Upper lobe of right lung (tissue), 1 donor: ENCODE results near the gene NF1. TPM values are rescaled to one million over a fixed set of nuclear protein-coding genes. Genes with fewer than 3 reads are reported as not detected.

Experiments used
- ATAC-seq: fragments of 200-7000 bp; cut with Tn5 transposase; one replicate; pipeline ENCODE4 v1.9.1; 2020; ENCODE audit warnings: mild to moderate bottlenecking, moderate library complexity
- DNase-seq: peaks from one replicate; pipeline ENCODE4 v3.0.0-alpha.2; 2020
- H3K27ac ChIP-seq: fragments of 200-600 bp; one replicate; pipeline ENCODE4 v1.8.0; 2022
- H3K27me3 ChIP-seq: fragments of 200-600 bp; one replicate; pipeline ENCODE4 v1.8.0; 2022; ENCODE audit warnings: mild to moderate bottlenecking
- H3K36me3 ChIP-seq: fragments of 200-600 bp; one replicate; pipeline ENCODE4 v1.8.0; 2022
- H3K4me1 ChIP-seq: fragments of 200-600 bp; one replicate; pipeline ENCODE4 v1.8.0; 2022
- H3K4me3 ChIP-seq: fragments of 200-600 bp; one replicate; pipeline ENCODE4 v1.8.0; 2022; ENCODE audit warnings: mild to moderate bottlenecking
- H3K9me3 ChIP-seq: fragments of 200-600 bp; one replicate; pipeline ENCODE4 v1.8.0; 2022
- CTCF ChIP-seq: fragments of 200-600 bp; IDR thresholded peaks from one replicate; pipeline ENCODE4 v1.8.0; 2022; ENCODE audit warnings: antibody characterized with exemption
- intact Hi-C: fragments of 100-400 bp; cut with DNase I; formaldehyde crosslinking; loops from one replicate; pipeline ENCODE4 v1.11.0; 2022
- total RNA-seq: library from RNA; stranded (reverse); fragmentation: NEBNext Ultra II Directional; extraction: Animal tissue kit (Norgen Biotek cat#: 25700); gene quantifications from one replicate; pipeline ENCODE4 v1.2.1, GENCODE V29; 2021
- donor health status: DM: no; HTN: yes; CAD: no; lungs with severe emphysema.

Gene NF1
- total RNA-seq, 1 donor from 2014 or later: 61.6 TPM

GRCh38 chr17:31321966-31322365 is 227.2 kb downstream of the NF1 start:
- intact Hi-C loops: no loop called here
- H3K27ac ChIP-seq: peak overlapping the region; percentile 68
- TF ChIP-seq CTCF: no peak

GRCh38 chr17:31323551-31323950 is 228.8 kb downstream of the NF1 start:
- no peak for TF ChIP-seq CTCF
- no peak overlapping the region for H3K27ac ChIP-seq
- H3K9me3 ChIP-seq: no peaks in the 10 kb centered on the region
- peaks cover 26% of the 10 kb centered on the region for H3K36me3 ChIP-seq
- ATAC-seq (no peak), DNase-seq (no peak)
- intact Hi-C loops: no loop called here
- H3K4me1 ChIP-seq: no peaks in the 10 kb centered on the region
- H3K27me3 ChIP-seq: no peaks in the 10 kb centered on the region
- no peak overlapping the region for H3K4me3 ChIP-seq

More at GRCh38 chr17:31321966-31322365, 227.2 kb downstream of the NF1 start:
- H3K4me1 ChIP-seq: peaks cover 8% of the 10 kb centered on the region
- DNase-seq (no peak), ATAC-seq (no peak)
- no peak overlapping the region for H3K4me3 ChIP-seq
- no peaks in the 10 kb centered on the region for H3K9me3 ChIP-seq
- H3K36me3 ChIP-seq: peaks cover 12% of the 10 kb centered on the region
- H3K27me3 ChIP-seq: no peaks in the 10 kb centered on the region

- no peaks in the 10 kb centered on the region for H3K27me3 ChIP-seq
- TF ChIP-seq CTCF: no peak
- H3K4me3 ChIP-seq: no peak overlapping the region
- DNase-seq (no peak), ATAC-seq (no peak)
- H3K9me3 ChIP-seq: no peaks in the 10 kb centered on the region
- no peak overlapping the region for H3K27ac ChIP-seq
- H3K4me1 ChIP-seq: no peaks in the 10 kb centered on the region
- H3K36me3 ChIP-seq: peaks cover 27% of the 10 kb centered on the region
- intact Hi-C loops: no loop called here
Measured at GRCh38 chr17:31327534-31328159, 232.9 kb downstream of the NF1 start.

GRCh38 chr17:31328160-31328535 is 233.4 kb downstream of the NF1 start:
- no peaks in the 10 kb centered on the region for H3K27me3 ChIP-seq
- no peak for TF ChIP-seq CTCF
- no peak overlapping the region for H3K4me3 ChIP-seq
- H3K9me3 ChIP-seq: no peaks in the 10 kb centered on the region
- DNase-seq (no peak), ATAC-seq (no peak)
- no peak overlapping the region for H3K27ac ChIP-seq
- intact Hi-C loops: no loop called here
- no peaks in the 10 kb centered on the region for H3K4me1 ChIP-seq
- H3K36me3 ChIP-seq: peaks cover 31% of the 10 kb centered on the region

GRCh38 chr17:31329221-31329620 is 234.4 kb downstream of the NF1 start:
- intact Hi-C loops: no loop called here
- Histone ChIP-seq H3K4me3 (no peak overlapping the region), H3K27ac (no peak overlapping the region), H3K9me3 (no peaks in the 10 kb centered on the region), H3K27me3 (no peaks in the 10 kb centered on the region), H3K4me1 (no peaks in the 10 kb centered on the region), H3K36me3 (peaks cover 36% of the 10 kb centered on the region)
- TF ChIP-seq CTCF: no peak
- no peak for DNase-seq
- ATAC-seq: no peak
